Measurements from ENCODE around the gene ATG9B.

GRCh38 chr7:150971242-150972022, 52.9 kb downstream of the ATG9B start:
- no peak for TF ChIP-seq CTCF (IDR thresholded peaks at IDR 0.05)
- TF ChIP-seq POLR2A (IDR thresholded peaks at IDR 0.05), result no peak

Measured in body of pancreas (tissue), 4 donors.